ENCODE data around the gene GPR176.

GRCh38 chr15:39814489-39814888 is 105.6 kb downstream of the GPR176 start:
- TF ChIP-seq EP300 (IDR thresholded peaks at IDR 0.05) (no peak), CTCF (IDR thresholded peaks at IDR 0.05) (no peak), POLR2A (IDR thresholded peaks at IDR 0.05) (no peak)

Data from ovary (tissue), 3 donors.